Muscle layer of colon (tissue), 2 donors: ENCODE measurements around the gene GABPA.
"Not testable (repeated sequence)": the region's sequence is repeated elsewhere in the genome, so short reads cannot be mapped to it uniquely, and the experiment has no call there.

Experiments used
- H3K27ac ChIP-seq: one replicate; pipeline ENCODE4 v1.7.0; 2013; ENCODE audit warnings: low read depth, mild to moderate bottlenecking, low read length, moderate library complexity
- H3K27me3 ChIP-seq, 2 donors: one replicate each; pipeline ENCODE4 v1.7.0; 2013; ENCODE audit warnings: low read length in 2 of 2, mild to moderate bottlenecking in 2 of 2; ENCODE audit not compliant: insufficient read depth in 2 of 2, control insufficient read depth in 1 of 2
- H3K36me3 ChIP-seq: one replicate; pipeline ENCODE4 v1.7.0; 2013; ENCODE audit warnings: mild to moderate bottlenecking, low read length; ENCODE audit not compliant: insufficient read depth
- H3K4me1 ChIP-seq: one replicate; pipeline ENCODE4 v1.7.0; 2013; ENCODE audit warnings: mild to moderate bottlenecking, low read length; ENCODE audit not compliant: insufficient read depth
- H3K4me3 ChIP-seq, 2 donors: one replicate each; pipeline ENCODE4 v1.7.0; 2013; ENCODE audit warnings: low read length in 2 of 2, low read depth in 1 of 2, mild to moderate bottlenecking in 1 of 2, moderate library complexity in 1 of 2
- H3K9ac ChIP-seq: one replicate; pipeline ENCODE4 v1.7.0; 2013; ENCODE audit warnings: low read length
- H3K9me3 ChIP-seq: one replicate; pipeline ENCODE4 v1.7.0; 2013; ENCODE audit warnings: mild to moderate bottlenecking, low read length
- donor health status: abdominal sarcoma.
- donor health status: Adenocarcinoma of cecum.

Gene GABPA

DNA sequence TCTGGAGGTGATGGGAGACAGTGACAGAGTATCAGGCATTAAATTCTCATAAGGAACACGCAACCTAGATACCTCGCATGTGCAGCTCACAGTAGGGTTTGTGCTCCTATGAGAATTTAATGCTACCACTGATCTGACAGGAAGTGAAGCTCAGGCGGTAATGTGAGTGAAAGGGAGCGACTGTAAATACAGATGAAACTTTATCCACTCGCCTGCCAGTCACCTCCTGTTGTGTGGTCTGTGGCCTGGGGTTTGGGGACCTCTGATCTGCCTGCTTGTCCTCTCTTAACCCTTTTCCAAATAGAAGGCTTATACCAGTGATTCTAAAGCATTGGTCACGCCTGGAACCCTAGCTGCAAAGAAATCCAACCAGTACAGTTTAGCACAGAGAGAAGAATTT lies 15.3 kb downstream of the GABPA start:
- peaks cover 22% of the 10 kb centered on the region for H3K36me3 ChIP-seq
- no peak overlapping the region for H3K27ac ChIP-seq
- no peak overlapping the region for H3K9ac ChIP-seq

DNA sequence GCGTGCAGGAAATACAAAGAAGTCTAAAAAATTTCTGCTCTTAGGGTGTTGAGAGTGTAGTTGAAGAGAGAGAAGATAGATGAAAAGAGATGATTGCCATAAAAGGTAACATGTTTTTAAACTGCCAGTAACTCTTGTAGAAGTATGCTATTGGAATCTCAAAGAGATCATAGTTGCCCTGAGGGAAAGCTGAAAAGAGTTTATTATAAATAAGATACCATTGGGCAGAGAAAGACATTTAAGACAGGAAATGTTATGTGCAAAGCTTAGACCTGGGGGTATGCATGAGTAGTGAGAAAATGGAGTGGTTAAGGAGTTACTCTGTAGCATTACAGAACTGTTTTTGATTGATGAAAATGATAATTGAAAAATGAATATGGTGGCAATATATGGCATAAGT lies 17.6 kb downstream of the GABPA start:
- Histone ChIP-seq H3K9me3 (no peaks in the 10 kb centered on the region), H3K4me3 (no peak overlapping the region), H3K27ac (no peak overlapping the region), H3K27me3 (no peaks in the 10 kb centered on the region), H3K4me1 (no peaks in the 10 kb centered on the region), H3K36me3 (peaks cover 22% of the 10 kb centered on the region), H3K9ac (no peak overlapping the region)

More for the DNA sequence above, 15.3 kb downstream of the GABPA start:
- Histone ChIP-seq H3K4me1 (no peaks in the 10 kb centered on the region), H3K4me3 (no peak overlapping the region), H3K27me3 (no peaks in the 10 kb centered on the region), H3K9me3 (no peaks in the 10 kb centered on the region)

DNA sequence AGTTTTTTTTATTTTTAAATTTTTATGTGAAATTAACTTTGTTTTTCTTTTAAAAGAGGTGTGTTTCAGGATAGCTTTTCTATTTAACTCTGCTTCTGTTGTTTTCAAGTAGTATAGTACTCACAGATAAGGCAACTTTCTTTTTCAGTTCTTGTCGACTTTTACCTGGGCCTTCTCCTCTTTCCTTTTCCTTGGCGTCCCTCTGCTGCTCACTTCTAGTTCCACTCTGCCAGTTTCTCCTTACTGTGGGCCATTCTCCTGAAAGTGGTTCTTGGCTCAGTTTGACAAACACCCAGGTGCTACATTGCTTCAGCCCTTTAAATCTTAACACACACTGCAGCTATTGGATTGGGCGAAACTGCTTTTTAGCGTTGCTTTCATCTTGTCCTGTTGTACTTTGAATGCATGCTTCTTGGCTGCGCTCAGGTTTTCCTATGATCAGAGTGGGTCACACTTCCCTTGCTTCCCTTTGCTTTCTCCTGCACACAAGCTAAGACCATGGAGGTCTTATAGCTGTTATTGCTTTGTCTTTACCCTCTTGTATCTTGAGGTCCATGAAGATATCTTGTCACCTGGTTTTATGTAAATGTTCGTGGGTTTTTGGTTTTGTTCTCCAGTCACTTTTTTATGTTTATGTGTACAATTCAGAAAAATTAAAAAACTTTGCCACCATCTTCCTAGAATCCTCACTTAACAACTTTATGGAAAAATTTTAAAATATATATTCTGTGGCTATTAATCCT lies 21.6 kb downstream of the GABPA start:
- Histone ChIP-seq H3K9ac (no peak overlapping the region), H3K4me3 (no peak overlapping the region), H3K36me3 (peaks cover 37% of the 10 kb centered on the region), H3K9me3 (no peaks in the 10 kb centered on the region), H3K4me1 (no peaks in the 10 kb centered on the region), H3K27me3 (no peaks in the 10 kb centered on the region), H3K27ac (no peak overlapping the region)

DNA sequence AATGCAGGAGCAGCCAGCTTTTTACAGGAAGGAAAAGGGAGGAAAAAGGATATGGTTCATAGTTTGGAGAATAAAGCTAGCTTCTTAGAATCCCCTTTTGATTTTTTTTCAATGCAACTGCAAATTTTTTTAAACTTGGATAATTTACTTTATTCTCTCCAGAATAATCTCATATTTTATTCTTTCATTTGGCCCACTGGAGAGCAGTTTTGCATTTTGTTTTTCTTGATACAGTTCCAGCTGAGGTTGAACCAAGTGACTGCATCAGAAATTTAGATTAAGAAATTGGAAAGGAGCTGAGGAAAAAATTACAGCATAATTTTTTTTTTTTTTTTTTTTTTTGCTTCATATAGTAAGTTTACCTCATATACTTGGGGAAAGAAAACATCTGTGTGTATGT lies 22.8 kb downstream of the GABPA start:
- H3K9ac ChIP-seq, result no peak overlapping the region
- no peaks in the 10 kb centered on the region for H3K4me1 ChIP-seq
- no peak overlapping the region for H3K27ac ChIP-seq
- H3K36me3 ChIP-seq, result peaks cover 32% of the 10 kb centered on the region
- no peaks in the 10 kb centered on the region for H3K27me3 ChIP-seq
- H3K4me3 ChIP-seq, result no peak overlapping the region
- H3K9me3 ChIP-seq, result no peaks in the 10 kb centered on the region

DNA sequence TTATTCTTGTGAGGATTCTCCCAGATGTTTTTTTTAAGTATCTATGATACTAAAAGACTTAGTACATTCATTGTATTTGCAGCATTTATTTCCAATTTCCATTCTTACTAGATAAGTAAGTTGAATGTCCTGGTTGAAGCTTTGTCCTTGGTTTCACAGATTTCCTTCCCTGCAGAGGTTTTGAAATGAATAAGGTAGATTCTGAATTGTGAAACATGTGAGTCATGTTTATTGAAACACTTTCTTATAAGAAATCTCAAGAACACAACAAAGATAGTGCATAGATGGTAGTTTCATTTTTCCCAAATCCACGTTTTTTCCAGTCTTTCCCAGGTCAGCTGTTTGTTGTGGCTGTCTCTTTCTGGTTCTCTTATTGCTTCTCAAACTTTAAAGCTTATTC lies 24.8 kb downstream of the GABPA start:
- Histone ChIP-seq H3K27me3 (no peaks in the 10 kb centered on the region), H3K36me3 (peaks cover 40% of the 10 kb centered on the region), H3K9me3 (no peaks in the 10 kb centered on the region), H3K27ac (no peak overlapping the region), H3K9ac (no peak overlapping the region), H3K4me1 (no peaks in the 10 kb centered on the region), H3K4me3 (no peak overlapping the region)

DNA sequence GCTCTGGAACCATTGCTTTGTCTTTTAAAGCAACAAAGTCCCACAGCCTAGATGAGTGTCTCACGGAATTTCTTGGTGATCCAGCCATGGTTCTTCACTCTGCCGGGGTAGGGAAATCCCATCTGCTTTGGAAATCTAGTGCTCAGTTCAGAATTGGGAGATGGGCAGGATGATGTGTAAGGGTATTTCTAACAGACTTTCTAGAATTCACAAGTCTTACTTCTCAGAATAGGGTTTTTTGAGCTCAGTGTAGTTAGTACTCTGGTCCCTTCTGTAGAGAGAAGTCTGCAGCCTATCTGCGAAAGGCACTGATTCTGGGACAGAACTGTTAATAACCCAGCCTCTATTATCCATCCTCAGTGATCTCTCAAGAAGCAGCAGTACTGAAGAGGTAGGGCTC lies 25.3 kb downstream of the GABPA start:
- no peaks in the 10 kb centered on the region for H3K9me3 ChIP-seq
- H3K27me3 ChIP-seq, result no peaks in the 10 kb centered on the region
- no peak overlapping the region for H3K4me3 ChIP-seq
- no peaks in the 10 kb centered on the region for H3K4me1 ChIP-seq
- H3K9ac ChIP-seq, result no peak overlapping the region
- peaks cover 43% of the 10 kb centered on the region for H3K36me3 ChIP-seq
- H3K27ac ChIP-seq, result no peak overlapping the region

DNA sequence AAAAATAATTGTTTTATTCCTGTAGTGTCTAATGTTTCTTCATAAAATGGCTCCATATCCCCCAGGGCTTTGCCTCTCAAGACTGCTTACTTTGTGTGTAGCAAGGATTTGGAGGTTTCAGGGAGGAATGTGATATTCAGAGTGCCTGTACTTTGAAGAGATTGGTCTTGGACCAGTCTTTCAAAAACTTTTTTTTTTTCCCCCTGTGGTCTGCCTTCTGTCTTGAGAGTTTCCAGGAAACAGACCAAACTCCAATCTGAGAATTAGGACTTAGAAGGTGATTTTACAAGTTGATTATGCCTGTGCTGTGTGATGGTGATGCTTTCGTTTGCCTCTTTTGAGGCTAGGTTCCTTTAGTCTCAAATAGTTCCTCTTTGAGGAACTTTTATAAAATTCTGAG lies 25.9 kb downstream of the GABPA start:
- H3K4me1 ChIP-seq, result no peaks in the 10 kb centered on the region
- H3K4me3 ChIP-seq, result no peak overlapping the region
- H3K27ac ChIP-seq, result no peak overlapping the region
- H3K27me3 ChIP-seq, result no peaks in the 10 kb centered on the region
- H3K9ac ChIP-seq, result no peak overlapping the region
- peaks cover 50% of the 10 kb centered on the region for H3K36me3 ChIP-seq
- H3K9me3 ChIP-seq, result no peaks in the 10 kb centered on the region

DNA sequence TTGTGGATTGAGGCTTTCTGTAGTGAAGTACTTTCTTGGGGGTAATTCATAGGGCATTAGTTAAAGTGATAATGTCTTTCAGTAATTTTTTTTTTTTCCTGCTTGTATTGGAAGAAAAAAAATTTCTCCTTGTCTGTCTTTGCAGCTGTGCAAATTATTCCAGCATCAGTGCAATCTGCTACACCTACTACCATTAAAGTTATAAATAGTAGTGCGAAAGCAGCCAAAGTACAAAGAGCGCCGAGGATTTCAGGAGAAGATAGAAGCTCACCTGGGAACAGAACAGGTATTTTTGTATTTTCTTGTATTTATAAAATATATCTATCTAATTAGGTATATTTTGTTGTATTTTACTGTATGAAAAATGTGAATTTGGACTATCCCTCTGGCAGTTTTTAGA lies 29.3 kb downstream of the GABPA start:
- Histone ChIP-seq H3K4me1 (no peaks in the 10 kb centered on the region), H3K36me3 (peaks cover 45% of the 10 kb centered on the region), H3K9ac (no peak overlapping the region), H3K4me3 (no peak overlapping the region), H3K27ac (no peak overlapping the region), H3K27me3 (no peaks in the 10 kb centered on the region), H3K9me3 (no peaks in the 10 kb centered on the region)

DNA sequence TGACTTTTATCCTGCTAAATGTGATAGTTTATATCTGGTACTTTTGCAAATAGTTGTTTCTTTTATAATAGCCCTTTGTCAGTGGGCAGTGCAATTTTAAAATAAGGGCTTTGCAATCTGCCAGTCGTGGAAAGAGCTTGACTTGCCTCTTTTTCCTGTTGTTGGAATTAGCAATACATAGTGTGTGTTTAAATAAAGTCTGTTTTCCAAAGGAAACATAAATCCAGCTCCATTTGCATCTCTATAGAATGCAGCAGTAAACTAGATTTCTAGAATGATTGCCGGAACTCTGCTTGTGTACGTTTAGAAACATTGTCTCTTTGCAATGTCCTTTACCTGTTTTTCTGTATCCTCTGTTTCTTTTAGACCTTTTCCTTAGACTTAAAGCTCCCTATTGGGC lies 33.1 kb downstream of the GABPA start:
- Histone ChIP-seq H3K9ac (no peak overlapping the region), H3K4me1 (no peaks in the 10 kb centered on the region), H3K27me3 (no peaks in the 10 kb centered on the region), H3K27ac (no peak overlapping the region), H3K36me3 (peaks cover 21% of the 10 kb centered on the region), H3K9me3 (no peaks in the 10 kb centered on the region), H3K4me3 (no peak overlapping the region)

DNA sequence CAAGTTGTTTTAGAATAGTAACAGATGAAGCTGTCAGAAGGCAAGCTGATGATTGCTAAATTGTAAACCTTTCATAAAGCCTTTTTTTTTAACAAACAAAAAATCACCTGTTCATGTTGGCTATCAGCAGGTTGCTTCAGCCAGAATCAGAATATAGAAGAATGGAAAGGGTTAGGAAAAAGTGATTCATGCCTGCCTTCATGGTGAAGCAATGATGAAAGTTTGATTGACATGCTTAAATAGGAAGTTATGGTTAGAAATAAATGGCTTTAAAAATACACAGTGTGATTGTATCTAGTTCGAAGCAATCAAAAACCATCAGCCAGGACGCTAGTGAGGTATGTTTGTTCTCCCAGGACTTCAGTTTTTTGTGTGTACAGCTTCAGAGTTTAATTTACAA lies 37.9 kb downstream of the GABPA start:
- Histone ChIP-seq H3K9me3 (no peaks in the 10 kb centered on the region), H3K27me3 (no peaks in the 10 kb centered on the region), H3K36me3 (no peaks in the 10 kb centered on the region), H3K27ac (no peak overlapping the region), H3K4me3 (no peak overlapping the region), H3K4me1 (no peaks in the 10 kb centered on the region), H3K9ac (no peak overlapping the region)

DNA sequence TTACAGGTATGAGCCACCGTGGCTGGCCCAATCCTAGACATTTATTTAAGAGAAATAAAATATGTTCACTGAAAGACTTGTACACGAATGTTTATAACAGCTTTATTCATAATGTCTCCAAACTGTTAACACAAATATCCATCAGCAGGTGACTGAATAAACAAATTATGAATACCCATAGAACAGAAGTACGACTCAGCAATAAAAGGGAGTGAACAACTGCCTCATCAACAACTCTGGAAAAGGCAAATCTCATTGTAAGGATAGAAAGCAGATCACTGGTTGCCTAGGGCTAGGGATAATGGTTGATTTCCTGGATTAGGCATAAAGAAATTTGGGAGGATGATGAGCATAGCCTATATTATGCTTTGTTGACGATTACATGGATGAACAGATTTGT lies 41.7 kb downstream of the GABPA start:
- no peak overlapping the region for H3K4me3 ChIP-seq
- H3K9ac ChIP-seq, result no peak overlapping the region
- no peaks in the 10 kb centered on the region for H3K27me3 ChIP-seq
- H3K27ac ChIP-seq, result no peak overlapping the region
- H3K4me1 ChIP-seq, result no peaks in the 10 kb centered on the region
- H3K36me3 ChIP-seq, result no peaks in the 10 kb centered on the region
- no peaks in the 10 kb centered on the region for H3K9me3 ChIP-seq

DNA sequence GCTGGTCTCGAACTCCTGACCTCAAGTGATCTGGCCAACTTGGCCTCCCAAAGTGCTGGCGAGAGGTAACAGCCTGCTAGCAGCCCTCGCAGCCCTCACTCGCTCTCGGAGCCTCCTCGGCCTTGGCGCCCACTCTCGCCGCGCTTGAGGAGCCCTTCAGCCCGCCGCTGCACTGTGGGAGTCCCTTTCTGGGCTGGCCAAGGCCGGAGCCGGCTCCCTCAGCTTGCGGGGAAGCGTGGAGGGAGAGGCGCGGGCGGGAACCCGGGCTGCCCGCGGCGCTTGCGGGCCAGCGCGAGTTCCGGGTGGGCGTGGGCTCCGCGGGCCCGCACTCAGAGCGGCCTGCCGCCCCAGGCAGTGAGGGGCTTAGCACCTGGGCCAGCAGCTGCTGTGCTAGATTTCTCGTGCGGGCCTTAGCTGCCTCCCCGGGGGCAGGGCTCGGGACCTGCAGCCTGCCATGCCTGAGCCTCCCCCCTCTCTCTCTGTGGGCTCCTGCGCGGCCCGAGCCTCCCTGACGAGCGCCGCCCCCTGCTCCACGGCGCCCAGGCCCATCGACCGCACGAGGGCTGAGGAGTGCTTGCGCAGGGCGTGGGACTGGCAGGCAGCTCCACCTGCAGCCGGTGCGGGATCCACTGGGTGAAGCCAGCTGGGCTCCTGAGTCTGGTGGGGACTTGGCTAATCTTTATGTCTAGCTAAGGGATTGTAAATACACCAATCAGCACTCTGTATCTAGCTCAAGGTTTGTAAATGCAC lies 43.5 kb downstream of the GABPA start:
- H3K4me1 ChIP-seq, H3K27me3 ChIP-seq, H3K9ac ChIP-seq, H3K36me3 ChIP-seq, H3K4me3 ChIP-seq, H3K9me3 ChIP-seq, H3K27ac ChIP-seq: not testable (repeated sequence)
